ENCODE results near the gene PBX3. TPM values are rescaled to one million over a fixed set of nuclear protein-coding genes. Genes with fewer than 3 reads are reported as not detected.

Gene PBX3
- total and polyA plus RNA-seq, 9 of the 15 experiments (the other 6 are each of a cell fraction or from before 2014, with no cell fraction given): 0.14 to 5.8 (median 0.92) TPM

DNA sequence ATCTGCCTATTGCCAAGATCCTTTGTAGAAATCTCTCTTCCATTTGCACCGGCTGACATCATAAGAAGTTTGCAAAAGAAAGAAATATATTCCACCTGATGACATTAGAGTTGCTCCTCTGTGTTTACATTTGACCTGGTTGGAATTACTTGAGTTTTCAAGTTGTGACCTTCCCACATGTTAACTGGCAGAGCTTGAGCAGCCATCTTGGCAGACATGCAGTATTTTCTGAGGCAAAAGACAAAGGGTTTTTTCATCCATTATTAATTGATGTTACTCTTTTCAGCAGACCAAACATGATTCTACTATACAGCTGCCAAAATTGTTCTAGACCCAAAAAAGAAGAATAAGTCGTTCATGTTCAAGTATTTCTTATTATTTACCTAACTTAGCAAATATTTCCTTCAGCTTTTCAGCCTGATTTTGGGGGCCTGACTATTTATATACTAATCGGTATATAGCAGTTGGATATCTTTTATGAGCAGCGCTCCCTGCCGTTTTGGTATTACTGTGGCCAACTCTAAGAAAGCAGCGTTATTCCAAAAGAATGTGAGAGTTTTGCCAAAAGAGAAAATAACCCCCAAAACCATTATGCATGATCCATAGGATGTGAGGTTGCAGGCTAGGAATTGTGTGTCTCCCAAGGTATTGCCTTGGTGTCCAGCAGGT, 212.9 kb downstream of the PBX3 start (continued):
- TF ChIP-seq ZFP1 (CRISPR knock-in tag; IDR thresholded peaks at IDR 0.05) (no peak), HCFC1 (IDR thresholded peaks at IDR 0.05; ENCODE audit: low read depth, low read length) (no peak), FIP1L1 (IDR thresholded peaks at IDR 0.05; ENCODE audit: low read depth, low read length, poor library complexity, severe bottlenecking) (no peak), TCF7 (IDR thresholded peaks at IDR 0.05; ENCODE audit: borderline replicate concordance) (no peak), ZNF551 (CRISPR knock-in tag; IDR thresholded peaks at IDR 0.05) (no peak), DACH1 (IDR thresholded peaks at IDR 0.05; ENCODE audit: partially characterized antibody) (no peak), ZFPM2 (CRISPR knock-in tag; IDR thresholded peaks at IDR 0.05) (no peak)
- TF ChIP-seq, protein P1, sequence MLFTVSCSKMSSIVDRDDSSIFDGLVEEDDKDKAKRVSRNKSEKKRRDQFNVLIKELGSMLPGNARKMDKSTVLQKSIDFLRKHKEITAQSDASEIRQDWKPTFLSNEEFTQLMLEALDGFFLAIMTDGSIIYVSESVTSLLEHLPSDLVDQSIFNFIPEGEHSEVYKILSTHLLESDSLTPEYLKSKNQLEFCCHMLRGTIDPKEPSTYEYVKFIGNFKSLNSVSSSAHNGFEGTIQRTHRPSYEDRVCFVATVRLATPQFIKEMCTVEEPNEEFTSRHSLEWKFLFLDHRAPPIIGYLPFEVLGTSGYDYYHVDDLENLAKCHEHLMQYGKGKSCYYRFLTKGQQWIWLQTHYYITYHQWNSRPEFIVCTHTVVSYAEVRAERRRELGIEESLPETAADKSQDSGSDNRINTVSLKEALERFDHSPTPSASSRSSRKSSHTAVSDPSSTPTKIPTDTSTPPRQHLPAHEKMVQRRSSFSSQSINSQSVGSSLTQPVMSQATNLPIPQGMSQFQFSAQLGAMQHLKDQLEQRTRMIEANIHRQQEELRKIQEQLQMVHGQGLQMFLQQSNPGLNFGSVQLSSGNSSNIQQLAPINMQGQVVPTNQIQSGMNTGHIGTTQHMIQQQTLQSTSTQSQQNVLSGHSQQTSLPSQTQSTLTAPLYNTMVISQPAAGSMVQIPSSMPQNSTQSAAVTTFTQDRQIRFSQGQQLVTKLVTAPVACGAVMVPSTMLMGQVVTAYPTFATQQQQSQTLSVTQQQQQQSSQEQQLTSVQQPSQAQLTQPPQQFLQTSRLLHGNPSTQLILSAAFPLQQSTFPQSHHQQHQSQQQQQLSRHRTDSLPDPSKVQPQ (CRISPR knock-in tag; IDR thresholded peaks at IDR 0.05; ENCODE audit: borderline replicate concordance): no peak
- TF ChIP-seq, protein P2, sequence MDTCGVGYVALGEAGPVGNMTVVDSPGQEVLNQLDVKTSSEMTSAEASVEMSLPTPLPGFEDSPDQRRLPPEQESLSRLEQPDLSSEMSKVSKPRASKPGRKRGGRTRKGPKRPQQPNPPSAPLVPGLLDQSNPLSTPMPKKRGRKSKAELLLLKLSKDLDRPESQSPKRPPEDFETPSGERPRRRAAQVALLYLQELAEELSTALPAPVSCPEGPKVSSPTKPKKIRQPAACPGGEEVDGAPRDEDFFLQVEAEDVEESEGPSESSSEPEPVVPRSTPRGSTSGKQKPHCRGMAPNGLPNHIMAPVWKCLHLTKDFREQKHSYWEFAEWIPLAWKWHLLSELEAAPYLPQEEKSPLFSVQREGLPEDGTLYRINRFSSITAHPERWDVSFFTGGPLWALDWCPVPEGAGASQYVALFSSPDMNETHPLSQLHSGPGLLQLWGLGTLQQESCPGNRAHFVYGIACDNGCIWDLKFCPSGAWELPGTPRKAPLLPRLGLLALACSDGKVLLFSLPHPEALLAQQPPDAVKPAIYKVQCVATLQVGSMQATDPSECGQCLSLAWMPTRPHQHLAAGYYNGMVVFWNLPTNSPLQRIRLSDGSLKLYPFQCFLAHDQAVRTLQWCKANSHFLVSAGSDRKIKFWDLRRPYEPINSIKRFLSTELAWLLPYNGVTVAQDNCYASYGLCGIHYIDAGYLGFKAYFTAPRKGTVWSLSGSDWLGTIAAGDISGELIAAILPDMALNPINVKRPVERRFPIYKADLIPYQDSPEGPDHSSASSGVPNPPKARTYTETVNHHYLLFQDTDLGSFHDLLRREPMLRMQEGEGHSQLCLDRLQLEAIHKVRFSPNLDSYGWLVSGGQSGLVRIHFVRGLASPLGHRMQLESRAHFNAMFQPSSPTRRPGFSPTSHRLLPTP (IDR thresholded peaks at IDR 0.05; ENCODE audit: borderline replicate concordance, extremely low read depth, insufficient read length): no peak
